Trophoblast cell (in vitro differentiated cells and primary cell): ENCODE results near the gene ALDH7A1.

Experiments
- DNase-seq, 2 donors: peaks; one replicate each; pipeline ENCODE4 v3.0.0-alpha.2; 2016
- H2AFZ ChIP-seq: 2 replicates; pipeline ENCODE4 v1.6.1; 2013; ENCODE audit warnings: low read length, moderate library complexity, mild to moderate bottlenecking; ENCODE audit not compliant: insufficient read depth, poor library complexity
- H2AK5ac ChIP-seq: 2 replicates; pipeline ENCODE4 v1.6.1; 2013; ENCODE audit warnings: mild to moderate bottlenecking, low read length
- H2BK120ac ChIP-seq: 2 replicates; pipeline ENCODE4 v1.6.1; 2013; ENCODE audit warnings: low read length, mild to moderate bottlenecking, moderate library complexity; ENCODE audit not compliant: insufficient read depth, poor library complexity
- H2BK12ac ChIP-seq: 2 replicates; pipeline ENCODE4 v1.6.1; 2013; ENCODE audit warnings: mild to moderate bottlenecking, low read length, moderate library complexity
- H2BK5ac ChIP-seq: 2 replicates; pipeline ENCODE4 v1.6.1; 2013; ENCODE audit warnings: low read length, low read depth, moderate library complexity, mild to moderate bottlenecking; ENCODE audit not compliant: poor library complexity
- H3K14ac ChIP-seq: 2 replicates; pipeline ENCODE4 v1.6.1; 2013; ENCODE audit warnings: mild to moderate bottlenecking, low read length
- H3K18ac ChIP-seq: 2 replicates; pipeline ENCODE4 v1.6.1; 2013; ENCODE audit warnings: mild to moderate bottlenecking, low read length
- H3K23ac ChIP-seq: 2 replicates; pipeline ENCODE4 v1.6.1; 2013; ENCODE audit warnings: low read length
- H3K27ac ChIP-seq: 2 replicates; pipeline ENCODE4 v1.5.1; 2013; ENCODE audit warnings: low read depth, mild to moderate bottlenecking, inconsistent platforms, low read length, moderate library complexity
- H3K27me3 ChIP-seq: 2 replicates; pipeline ENCODE4 v1.6.1; 2013; ENCODE audit warnings: inconsistent platforms, mild to moderate bottlenecking, low read length, moderate library complexity; ENCODE audit not compliant: insufficient read depth
- H3K36me3 ChIP-seq, 2 experiments: 1 replicate in 1 of 2; 2 replicates in 1 of 2; pipeline ENCODE4 v1.6.1; 2013; ENCODE audit warnings: low read length in 2 of 2, mild to moderate bottlenecking in 2 of 2, moderate library complexity in 1 of 2; ENCODE audit not compliant: insufficient read depth in 2 of 2, control insufficient read depth in 1 of 2
- H3K4ac ChIP-seq: 2 replicates; pipeline ENCODE4 v1.6.1; 2013; ENCODE audit warnings: low read depth, mild to moderate bottlenecking, low read length, moderate library complexity
- H3K4me1 ChIP-seq, 2 experiments: 1 replicate in 1 of 2; 2 replicates in 1 of 2; pipeline ENCODE4 v1.6.1; 2013; ENCODE audit warnings: low read length in 2 of 2, mild to moderate bottlenecking in 2 of 2, moderate library complexity in 1 of 2; ENCODE audit not compliant: insufficient read depth in 2 of 2, control insufficient read depth in 1 of 2
- H3K4me2 ChIP-seq: 2 replicates; pipeline ENCODE4 v1.6.1; 2013; ENCODE audit warnings: inconsistent platforms, mild to moderate bottlenecking, low read length, moderate library complexity
- H3K4me3 ChIP-seq: 2 replicates; pipeline ENCODE4 v1.5.1; 2013; ENCODE audit warnings: mild to moderate bottlenecking, low read depth, low read length, inconsistent platforms
- H3K79me1 ChIP-seq: one replicate; pipeline ENCODE4 v1.6.1; 2013; ENCODE audit warnings: low read length
- H3K79me2 ChIP-seq: 2 replicates; pipeline ENCODE4 v1.6.1; 2013; ENCODE audit warnings: low read length, mild to moderate bottlenecking; ENCODE audit not compliant: control insufficient read depth, insufficient read depth, poor library complexity
- H3K9ac ChIP-seq: 2 replicates; pipeline ENCODE4 v1.6.1; 2013; ENCODE audit warnings: mild to moderate bottlenecking, low read length
- H3K9me3 ChIP-seq: 2 replicates; pipeline ENCODE4 v1.6.1; 2013; ENCODE audit warnings: low read depth, mild to moderate bottlenecking, control low read depth, inconsistent platforms, low read length; ENCODE audit not compliant: insufficient read depth
- H4K12ac ChIP-seq: 2 replicates; pipeline ENCODE4 v1.6.1; 2013; ENCODE audit warnings: low read depth, mild to moderate bottlenecking, low read length, moderate library complexity
- H4K8ac ChIP-seq: 2 replicates; pipeline ENCODE4 v1.6.1; 2013; ENCODE audit warnings: low read depth, mild to moderate bottlenecking, low read length, moderate library complexity
- H4K91ac ChIP-seq: one replicate; pipeline ENCODE4 v1.6.1; 2013; ENCODE audit warnings: low read depth, mild to moderate bottlenecking, low read length, moderate library complexity
- WGBS: extraction: QIAGEN DNeasy Blood & Tissue Kit; methylation state at CpG from one replicate; pipeline ENCODE4 v1.1.7; 2013; ENCODE audit warnings: missing lambda C conversion rate; ENCODE audit not compliant: insufficient read length, insufficient coverage; ENCODE audit errors: extremely low coverage; 5-methylcytosine and 5-hydroxymethylcytosine counted together

Gene ALDH7A1

GRCh38 chr5:126499853-126500342 lies 95.1 kb downstream of the ALDH7A1 start:
- no peak overlapping the region for H2BK120ac ChIP-seq
- no CpG with 5 or more reads among the region's 3 CpGs for WGBS
- H2AK5ac ChIP-seq: no peak overlapping the region
- H3K79me1 ChIP-seq: no peaks in the 10 kb centered on the region
- no peak overlapping the region for H2BK5ac ChIP-seq
- no peak overlapping the region for H3K23ac ChIP-seq
- H3K14ac ChIP-seq: no peak overlapping the region
- H4K91ac ChIP-seq: no peak overlapping the region
- H3K18ac ChIP-seq: no peak overlapping the region
- no peak overlapping the region for H3K4me3 ChIP-seq
- no peak overlapping the region for H3K9ac ChIP-seq
- no peak overlapping the region for H2BK12ac ChIP-seq
- no peak overlapping the region for H2AFZ ChIP-seq
- H3K9me3 ChIP-seq: no peaks in the 10 kb centered on the region
- no peak overlapping the region for H4K12ac ChIP-seq
- DNase-seq: peak in 1 of 2 donors; percentile 51
- no peak overlapping the region for H3K27ac ChIP-seq
- H4K8ac ChIP-seq: no peak overlapping the region
- H3K27me3 ChIP-seq: no peaks in the 10 kb centered on the region
- no peak overlapping the region for H3K4me2 ChIP-seq
- no peak overlapping the region for H3K4ac ChIP-seq
- H3K4me1 ChIP-seq: no peaks in the 10 kb centered on the region
- no peaks in the 10 kb centered on the region for H3K79me2 ChIP-seq
- H3K36me3 ChIP-seq: no peaks in the 10 kb centered on the region

GRCh38 chr5:126499278-126499677 lies 95.7 kb downstream of the ALDH7A1 start:
- H3K79me2 ChIP-seq: no peaks in the 10 kb centered on the region
- no peak overlapping the region for H2BK120ac ChIP-seq
- H2AFZ ChIP-seq: no peak overlapping the region
- H3K23ac ChIP-seq: no peak overlapping the region
- H3K9ac ChIP-seq: no peak overlapping the region
- H3K4me2 ChIP-seq: no peak overlapping the region
- H2BK12ac ChIP-seq: no peak overlapping the region
- H3K4ac ChIP-seq: no peak overlapping the region
- H2AK5ac ChIP-seq: no peak overlapping the region
- no peak overlapping the region for H3K4me3 ChIP-seq
- no peaks in the 10 kb centered on the region for H3K27me3 ChIP-seq
- H3K4me1 ChIP-seq: no peaks in the 10 kb centered on the region
- H3K18ac ChIP-seq: no peak overlapping the region
- H3K14ac ChIP-seq: no peak overlapping the region
- H3K79me1 ChIP-seq: no peaks in the 10 kb centered on the region
- peaks cover 0 to 4% of the 10 kb centered on the region in 2 experiments for H3K36me3 ChIP-seq
- no peak overlapping the region for H3K27ac ChIP-seq
- no peak overlapping the region for H4K91ac ChIP-seq
- no peak for DNase-seq
- no peak overlapping the region for H2BK5ac ChIP-seq
- no CpG with 5 or more reads among the region's 2 CpGs for WGBS
- H4K12ac ChIP-seq: no peak overlapping the region
- no peaks in the 10 kb centered on the region for H3K9me3 ChIP-seq
- H4K8ac ChIP-seq: no peak overlapping the region

- Histone ChIP-seq H3K4me1 (no peaks in the 10 kb centered on the region), H3K14ac (no peak overlapping the region), H2AFZ (no peak overlapping the region), H3K9ac (no peak overlapping the region), H3K4ac (no peak overlapping the region), H3K4me2 (no peak overlapping the region), H2AK5ac (no peak overlapping the region), H4K91ac (no peak overlapping the region), H3K4me3 (no peak overlapping the region), H3K27ac (no peak overlapping the region), H3K23ac (no peak overlapping the region), H3K27me3 (no peaks in the 10 kb centered on the region), H4K8ac (no peak overlapping the region), H3K18ac (no peak overlapping the region), H3K9me3 (no peaks in the 10 kb centered on the region), H3K79me1 (no peaks in the 10 kb centered on the region), H3K79me2 (no peaks in the 10 kb centered on the region), H2BK12ac (no peak overlapping the region), H2BK5ac (no peak overlapping the region), H2BK120ac (no peak overlapping the region), H3K36me3 (peaks cover under 1 to 7% of the 10 kb centered on the region in 2 experiments), H4K12ac (no peak overlapping the region)
- no CpG with 5 or more reads among the region's 5 CpGs for WGBS
- no peak for DNase-seq
These were observed 97.5 kb downstream of the ALDH7A1 start for GRCh38 chr5:126497506-126497905.

GRCh38 chr5:126494393-126494792 lies 100.6 kb downstream of the ALDH7A1 start:
- H3K23ac ChIP-seq: no peak overlapping the region
- H3K4me3 ChIP-seq: no peak overlapping the region
- H3K79me2 ChIP-seq: no peaks in the 10 kb centered on the region
- no peak overlapping the region for H3K14ac ChIP-seq
- peaks cover 7 to 13% of the 10 kb centered on the region in 2 experiments for H3K36me3 ChIP-seq
- no peak overlapping the region for H2BK12ac ChIP-seq
- no peak overlapping the region for H2AFZ ChIP-seq
- H2AK5ac ChIP-seq: no peak overlapping the region
- no CpG with 5 or more reads among the region's 3 CpGs for WGBS
- H3K9me3 ChIP-seq: no peaks in the 10 kb centered on the region
- H3K27ac ChIP-seq: no peak overlapping the region
- no peak for DNase-seq
- H3K4ac ChIP-seq: no peak overlapping the region
- no peak overlapping the region for H4K8ac ChIP-seq
- H2BK5ac ChIP-seq: no peak overlapping the region
- no peak overlapping the region for H4K12ac ChIP-seq
- H3K4me2 ChIP-seq: no peak overlapping the region
- no peaks in the 10 kb centered on the region for H3K4me1 ChIP-seq
- no peak overlapping the region for H4K91ac ChIP-seq
- no peak overlapping the region for H3K18ac ChIP-seq
- H3K79me1 ChIP-seq: peaks cover 2% of the 10 kb centered on the region
- H3K27me3 ChIP-seq: no peaks in the 10 kb centered on the region
- no peak overlapping the region for H2BK120ac ChIP-seq
- no peak overlapping the region for H3K9ac ChIP-seq
